HG03108 (cell line): Measurements from ENCODE around the gene KCNJ5.

Experiments used
- ATAC-seq: cut with Tn5 transposase; IDR thresholded peaks from one replicate; pipeline ENCODE4 v1.9.1; 2021; ENCODE audit warnings: moderate library complexity; ENCODE audit not compliant: unreplicated experiment

KCNJ5 gene

DNA sequence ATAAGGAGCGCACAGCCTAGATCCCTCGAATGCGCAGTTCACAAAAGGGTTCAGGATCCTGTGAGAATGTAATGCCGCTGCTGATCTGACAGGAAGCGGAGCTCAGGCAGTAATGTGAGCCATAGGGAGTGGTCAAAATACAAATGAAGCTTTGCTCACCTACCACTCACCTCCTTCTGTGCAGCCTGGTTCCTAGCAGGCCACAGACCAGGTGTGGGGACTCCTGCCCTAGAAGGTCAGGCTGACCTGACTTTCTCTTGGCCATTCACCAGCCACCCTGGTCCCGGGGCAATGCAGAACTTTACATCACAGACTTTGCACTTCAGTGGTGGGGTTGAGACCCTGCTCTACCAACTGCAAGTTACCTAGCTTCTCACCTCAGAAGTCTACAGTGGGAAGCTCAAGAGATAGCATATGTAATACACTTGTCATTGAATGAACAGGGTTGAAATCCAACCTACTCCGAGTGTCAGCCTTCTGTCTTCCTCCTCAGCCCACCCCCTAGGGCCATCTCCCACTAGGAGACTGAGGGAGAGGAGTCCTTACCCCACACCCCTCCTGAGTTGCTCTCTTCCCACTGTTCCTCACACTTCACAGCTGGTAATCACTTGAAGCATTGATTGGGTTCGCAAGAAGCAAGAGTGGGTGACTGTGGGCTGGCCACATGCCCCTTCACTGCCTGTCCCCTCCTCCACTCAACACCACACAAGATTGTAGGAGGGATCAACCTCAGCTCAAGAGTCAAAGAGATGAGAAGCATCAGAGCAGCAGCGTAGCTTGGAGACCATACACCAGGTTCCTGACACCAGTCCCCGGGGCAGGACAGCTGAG, 22.1 kb upstream of the KCNJ5 start:
- ATAC-seq = no peak

DNA sequence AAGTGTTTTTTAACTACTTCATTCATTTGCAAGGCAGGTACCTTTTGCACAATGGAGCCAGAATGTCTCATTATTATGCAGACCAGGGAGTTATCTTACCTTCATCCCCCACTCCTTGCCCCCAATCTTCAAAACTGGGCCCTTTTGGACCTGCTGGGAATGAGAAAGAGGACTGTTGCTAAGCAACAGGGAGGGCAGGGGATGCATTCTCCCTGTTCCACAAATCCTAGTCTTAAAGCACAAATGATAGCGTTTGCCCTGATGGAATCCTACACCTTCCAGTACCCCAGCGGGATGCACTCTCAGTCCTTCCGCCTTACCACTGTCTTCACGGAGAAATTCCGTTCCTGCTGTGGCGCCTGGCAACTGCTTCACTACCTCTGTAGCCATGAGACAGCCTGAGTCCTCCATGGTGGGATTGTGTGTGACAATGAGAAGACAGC, 20.0 kb upstream of the KCNJ5 start:
- ATAC-seq = no peak

DNA sequence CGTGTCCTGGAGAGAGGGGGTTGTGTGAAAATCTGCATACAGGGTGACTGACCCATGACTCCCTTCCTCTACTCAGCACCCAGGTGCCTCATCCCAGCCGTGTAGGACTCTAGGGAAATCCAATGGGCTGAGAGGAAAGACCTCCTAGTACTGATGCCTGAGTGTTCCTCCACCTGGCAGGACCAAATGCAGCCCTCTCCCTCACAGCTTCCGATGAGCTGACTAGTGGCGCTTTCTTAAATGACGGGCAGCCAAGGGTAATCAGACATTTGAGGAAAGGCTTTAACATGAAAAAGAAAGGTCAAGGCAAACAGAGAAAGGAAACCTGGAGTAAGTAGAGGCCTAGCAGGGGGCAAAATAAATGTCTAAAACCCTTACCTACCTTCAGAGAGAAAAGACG, 19.1 kb upstream of the KCNJ5 start:
- ATAC-seq = no peak

DNA sequence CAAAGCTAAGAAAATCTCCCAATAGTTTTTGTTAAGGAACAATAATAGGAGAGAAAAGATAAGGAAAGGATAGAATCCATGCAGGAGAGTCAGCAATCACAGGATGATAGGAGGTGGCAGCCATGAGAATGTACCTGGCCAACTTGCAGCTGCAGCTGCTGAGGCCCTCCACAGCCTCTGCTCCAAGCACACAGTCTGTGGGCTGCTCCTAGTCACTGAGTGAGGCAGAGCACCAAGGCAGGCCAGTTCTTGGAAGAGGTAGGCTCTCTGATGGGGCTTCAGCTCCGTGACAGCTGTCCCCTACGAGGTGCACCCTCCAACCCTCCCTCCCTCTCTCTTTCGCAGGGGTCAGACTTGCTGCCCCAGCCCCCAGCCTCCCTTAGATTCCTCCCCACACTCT, 18.6 kb upstream of the KCNJ5 start:
- no peak for ATAC-seq

DNA sequence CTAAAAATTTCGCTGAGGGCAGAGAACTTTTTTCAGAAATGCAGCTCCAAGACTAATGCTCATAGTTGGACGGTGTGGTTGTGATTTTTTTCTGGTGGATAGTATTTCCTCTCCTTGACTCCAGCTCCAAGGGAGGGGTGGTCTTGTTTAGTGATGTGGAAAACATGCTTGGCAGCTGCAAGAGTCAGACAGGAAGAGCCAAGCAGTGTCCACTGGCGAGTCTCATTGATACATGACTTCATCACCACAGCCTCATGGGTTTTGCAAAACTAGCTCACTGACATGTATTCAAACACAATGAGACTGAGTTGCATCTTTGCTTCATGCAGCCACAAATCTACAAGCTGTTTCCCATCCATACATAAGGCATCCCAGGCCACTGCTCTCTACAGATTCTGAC, 16.7 kb upstream of the KCNJ5 start:
- no peak for ATAC-seq

DNA sequence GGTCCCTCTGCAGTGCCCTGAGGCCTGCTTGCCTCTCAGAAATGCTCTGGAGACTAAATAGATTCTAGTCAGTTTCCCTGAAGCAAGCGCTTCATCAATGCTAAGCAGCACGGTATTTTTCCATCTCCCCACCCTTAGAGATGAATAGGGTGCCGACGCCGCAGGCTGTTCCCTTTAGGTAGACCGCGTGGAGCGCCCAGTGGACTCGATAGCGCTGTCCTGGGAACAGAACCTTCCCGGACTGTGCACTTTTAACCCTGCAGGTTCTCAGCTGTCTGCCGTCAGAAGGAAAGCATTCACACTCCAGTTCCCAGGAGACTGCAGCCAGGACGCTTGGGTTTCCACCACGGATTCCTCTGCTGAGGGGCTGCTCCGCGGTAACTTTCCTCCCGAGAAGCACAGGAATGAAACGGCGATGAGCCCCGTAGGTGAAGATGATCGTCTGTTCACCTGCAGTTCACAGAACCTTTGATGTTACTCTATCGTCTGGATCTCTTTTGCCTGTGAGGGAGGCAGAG, 15.0 kb upstream of the KCNJ5 start:
- ATAC-seq = no peak

DNA sequence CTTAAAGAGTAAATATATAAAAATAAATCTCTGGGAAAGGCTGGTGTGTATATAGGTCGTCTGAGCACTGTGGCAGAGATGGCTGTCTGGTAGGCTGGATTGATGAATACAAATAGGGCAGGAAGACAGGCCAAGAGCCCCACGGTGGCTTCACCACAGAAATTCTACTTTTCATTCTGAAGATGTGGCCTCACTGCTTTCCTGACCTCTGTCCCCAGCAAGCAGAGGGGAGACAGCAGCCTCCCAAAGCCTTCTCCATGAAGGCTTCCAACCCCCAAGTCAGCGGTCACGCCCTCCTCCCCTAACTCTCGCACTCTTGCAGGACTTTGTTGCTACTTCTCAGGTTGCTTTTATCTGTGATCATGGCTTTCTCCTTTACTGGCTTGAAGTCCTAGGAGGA, 13.4 kb upstream of the KCNJ5 start:
- no peak for ATAC-seq

DNA sequence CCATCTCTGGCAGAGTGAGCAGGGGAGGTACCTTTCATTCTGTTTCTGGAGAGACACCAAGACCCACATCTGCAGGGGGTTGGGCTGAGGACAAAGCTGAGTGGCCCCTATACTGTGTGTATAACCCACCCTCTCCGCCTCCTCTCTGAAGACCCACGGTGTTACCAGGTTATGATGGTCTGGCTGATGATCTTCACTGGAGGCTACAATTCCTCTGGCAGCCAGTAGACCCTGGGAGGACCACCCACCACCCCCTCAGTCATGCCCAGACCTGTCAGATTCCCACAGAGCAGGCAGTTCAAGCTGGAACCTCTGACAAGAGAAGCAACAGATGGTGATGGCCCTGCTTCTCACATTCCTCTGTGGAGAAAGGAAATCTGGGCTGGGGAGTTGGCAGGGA, 12.7 kb upstream of the KCNJ5 start:
- ATAC-seq = no peak

DNA sequence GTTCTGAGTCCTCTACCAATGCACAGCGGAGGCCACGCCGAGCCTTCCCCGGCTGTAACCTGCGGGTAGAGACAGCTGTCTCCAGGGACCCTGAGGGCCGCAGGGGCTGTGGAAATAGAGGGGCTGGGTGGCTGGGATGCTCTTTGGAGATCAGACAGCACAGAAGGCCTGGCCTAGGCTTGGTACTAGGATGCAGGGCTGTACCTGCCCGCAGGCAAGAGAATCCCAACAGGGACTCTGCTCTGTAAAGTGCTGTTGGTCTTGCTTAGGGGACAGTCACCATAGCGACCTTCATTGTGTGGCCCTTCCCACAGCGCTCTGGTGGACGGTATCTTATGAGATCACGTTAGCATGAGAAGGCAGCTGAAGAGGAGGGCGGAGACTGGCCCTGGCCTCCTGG, 11.3 kb upstream of the KCNJ5 start:
- no peak for ATAC-seq

DNA sequence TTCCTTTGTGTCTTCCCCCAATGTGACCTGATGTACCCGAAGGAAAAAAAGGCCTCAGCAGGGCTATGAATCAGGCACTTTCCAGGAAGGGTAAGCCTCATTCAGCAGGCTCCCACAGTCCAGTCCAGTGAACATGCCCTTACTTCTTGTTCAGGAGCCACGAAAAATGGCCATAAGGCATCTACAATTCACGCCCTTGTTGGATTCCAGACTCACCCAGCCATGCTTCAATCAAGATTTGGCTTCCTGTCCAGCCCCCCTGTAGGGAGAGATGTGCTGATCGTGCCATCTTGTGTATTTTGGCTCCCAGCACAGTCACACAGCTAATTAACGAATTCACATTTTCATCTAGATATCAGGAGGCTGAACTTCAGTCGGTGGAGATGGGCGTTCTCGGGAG, 9.9 kb upstream of the KCNJ5 start:
- ATAC-seq = no peak

DNA sequence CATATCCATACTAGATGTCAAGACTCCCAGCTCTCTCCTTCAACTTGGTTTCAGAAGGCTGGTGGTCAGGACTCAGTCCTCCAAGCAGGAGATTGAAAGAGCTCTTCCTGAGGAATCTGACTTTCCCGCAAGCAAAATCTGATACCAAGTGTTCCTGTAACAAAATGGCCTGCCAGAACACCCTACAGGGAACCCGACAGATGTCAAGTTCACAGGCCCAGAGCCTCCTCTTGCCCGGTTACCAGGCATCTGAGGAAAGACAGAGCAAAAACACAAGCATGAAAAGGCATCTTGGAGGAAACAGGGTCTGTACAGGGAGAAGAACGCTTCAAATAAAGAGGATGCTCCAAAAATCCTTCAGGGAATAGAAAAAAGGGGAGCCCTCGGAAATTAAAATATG, 8.7 kb upstream of the KCNJ5 start:
- no peak for ATAC-seq

DNA sequence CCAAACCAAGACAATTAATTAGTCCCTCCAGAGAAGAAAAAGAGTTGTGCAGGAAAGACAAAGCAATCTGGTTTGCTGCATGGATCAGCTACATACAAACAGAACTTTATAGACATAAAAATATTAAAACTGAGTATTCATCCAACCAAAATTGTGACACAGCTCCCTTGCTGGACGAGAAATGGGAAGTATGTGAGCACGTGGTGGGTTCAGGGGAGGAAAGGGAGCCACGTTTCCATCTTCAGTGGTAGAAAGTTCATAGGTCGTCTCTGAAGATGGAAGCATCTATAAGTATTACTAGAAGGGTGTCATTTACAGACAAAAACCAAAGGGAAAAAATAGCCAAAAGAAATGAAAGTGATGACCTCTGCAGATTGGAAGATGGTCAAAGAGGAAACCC, 7.1 kb upstream of the KCNJ5 start:
- no peak for ATAC-seq

DNA sequence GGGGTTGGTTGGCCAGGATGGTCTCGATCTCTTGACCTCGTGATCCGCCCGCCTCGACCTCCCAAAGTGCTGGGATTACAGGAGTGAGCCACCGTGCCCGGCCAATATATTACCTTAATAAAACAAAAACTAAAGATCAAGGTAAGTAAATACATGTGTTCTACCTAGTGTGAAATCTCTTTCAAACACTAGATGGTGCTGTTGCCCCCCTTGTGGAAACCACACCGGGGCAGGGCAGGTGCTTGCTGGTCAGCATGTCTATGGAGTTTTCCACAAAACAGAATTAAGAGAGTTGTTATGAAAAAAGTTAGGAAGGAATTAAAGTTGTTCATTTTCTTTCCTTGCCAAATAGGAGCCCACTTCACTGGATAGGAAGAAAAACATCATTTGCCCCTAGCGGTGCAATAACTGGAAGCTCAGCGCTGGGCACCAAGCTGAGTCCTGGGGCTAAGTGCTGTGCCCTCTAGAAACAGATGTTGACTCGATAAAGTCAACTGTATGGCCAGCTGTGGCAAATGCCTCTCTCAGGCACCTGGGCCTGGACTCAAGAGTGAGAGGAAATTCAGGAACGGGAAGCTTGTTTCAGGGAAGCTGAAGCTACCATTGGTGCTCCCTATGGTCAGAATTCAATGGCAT, 6.3 kb upstream of the KCNJ5 start:
- ATAC-seq = peak; percentile 85

DNA sequence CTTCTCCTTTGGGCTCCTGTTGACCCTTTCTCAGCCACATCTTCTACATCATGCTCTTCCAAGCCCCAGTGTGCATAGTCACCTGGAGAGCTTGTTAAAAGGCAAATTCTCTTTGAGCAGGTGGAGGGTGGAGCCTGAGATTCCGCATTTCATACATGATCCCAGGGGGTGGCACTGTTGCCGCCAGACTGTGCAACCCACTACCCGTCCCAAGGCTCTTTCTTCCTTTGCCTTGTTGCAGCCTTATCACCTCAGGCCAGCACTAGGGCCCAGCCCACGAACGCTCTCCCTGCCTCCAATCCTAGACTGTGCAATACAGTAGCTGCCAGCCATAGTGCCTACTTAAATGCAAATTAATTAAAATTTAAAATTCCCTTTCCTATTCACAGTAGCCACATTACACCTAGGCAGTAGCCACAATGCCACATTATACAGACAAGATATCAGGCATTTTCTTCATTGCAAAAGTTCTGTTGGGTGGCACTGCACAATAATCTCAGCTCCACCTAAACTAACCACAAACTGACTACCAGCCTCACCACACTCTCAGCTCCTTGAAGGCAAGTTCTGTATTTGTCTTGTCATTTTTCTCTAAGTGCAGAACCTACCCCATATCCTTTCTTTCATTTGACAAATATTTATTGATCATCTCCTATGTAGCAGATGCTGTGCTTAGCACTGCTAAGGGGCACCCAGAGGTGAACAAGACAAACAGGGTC, 4.6 kb upstream of the KCNJ5 start:
- no peak for ATAC-seq

DNA sequence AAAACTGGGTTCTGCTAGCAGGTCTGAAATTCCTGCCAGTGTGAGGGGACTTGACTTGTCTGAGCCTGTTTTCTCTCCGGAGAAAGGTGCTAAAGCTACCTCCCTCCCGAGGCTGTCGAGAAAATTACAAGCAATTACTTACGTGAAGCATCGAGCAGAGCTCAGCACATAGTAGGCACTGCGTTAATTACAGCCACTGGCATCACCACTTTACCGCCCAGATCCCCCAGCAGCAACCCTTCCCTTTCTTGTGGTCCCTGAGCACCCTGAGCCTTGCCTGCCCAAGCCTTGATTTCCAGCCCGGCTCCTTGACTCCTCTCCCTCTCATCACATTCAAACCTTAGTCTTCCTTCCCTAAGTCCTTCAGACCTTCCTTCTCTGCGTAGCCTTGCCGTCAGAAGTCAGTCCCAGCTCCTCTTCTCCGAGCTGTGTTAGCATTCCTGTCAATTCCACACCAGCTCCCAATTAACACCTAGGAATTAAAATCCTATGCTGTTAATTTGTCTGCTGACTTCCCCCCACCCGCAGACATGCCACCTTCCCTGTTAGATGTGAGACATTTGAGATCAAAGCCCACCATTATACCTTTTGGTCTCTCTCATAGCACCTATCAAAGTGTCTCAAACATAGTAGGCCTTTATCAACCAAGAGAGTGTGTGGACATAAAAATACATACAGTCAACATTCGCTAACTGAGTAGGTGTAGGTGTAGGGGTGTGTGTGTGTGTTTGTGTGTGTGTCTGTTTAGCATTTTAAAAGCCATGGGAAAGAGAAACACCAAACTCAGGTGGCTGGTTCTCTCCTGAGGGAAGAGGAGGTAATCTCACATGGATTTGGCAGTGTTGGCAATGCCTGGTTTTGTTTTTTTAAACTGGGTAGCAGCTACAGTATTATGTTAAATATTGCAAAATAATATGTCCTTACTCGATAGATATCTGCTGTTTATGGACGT, 2.8 kb upstream of the KCNJ5 start:
- ATAC-seq = no peak

DNA sequence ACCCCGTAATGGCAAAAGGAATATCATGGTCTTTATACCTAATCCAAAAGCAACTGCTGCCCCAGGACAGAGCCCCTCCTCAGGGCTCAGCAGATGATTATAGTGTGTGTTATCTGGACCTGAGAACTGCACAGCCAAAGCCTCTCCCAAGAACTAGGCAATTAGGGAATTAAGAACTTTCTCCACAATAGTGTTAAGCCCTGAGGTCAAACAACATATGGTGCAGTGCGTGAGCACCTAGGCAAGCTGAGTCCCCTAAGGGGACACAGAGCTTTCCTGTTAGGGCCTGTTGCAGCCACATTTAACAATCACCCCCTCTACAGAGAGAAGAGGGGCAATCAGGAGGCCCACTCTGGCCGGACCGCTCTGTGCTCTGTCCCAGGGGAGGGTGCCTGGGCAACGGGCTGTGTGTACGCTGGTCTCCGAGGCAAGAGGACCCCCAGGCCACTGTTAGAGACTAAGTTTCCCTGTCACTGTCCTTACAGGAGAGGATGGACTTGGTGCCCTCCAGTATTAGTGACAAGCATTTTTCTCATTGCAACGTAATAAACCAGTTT, 1.4 kb upstream of the KCNJ5 start:
- no peak for ATAC-seq

DNA sequence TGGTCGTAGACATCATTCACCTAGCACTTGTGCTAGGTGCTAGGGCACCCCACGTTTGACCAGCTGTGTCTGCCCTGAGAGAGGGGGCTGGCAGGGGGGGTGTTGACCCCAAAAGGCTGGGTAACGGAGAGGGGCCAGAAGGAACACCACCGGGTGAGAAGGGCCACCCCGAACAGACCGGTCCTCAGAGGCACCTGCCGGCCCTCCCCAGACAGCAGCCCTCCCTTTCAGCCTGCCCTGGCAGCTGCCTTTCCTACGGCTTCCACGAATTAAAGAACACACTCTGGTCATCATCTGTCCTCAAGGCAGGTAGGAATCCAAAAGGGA, 977 bp upstream of the KCNJ5 start:
- no peak for ATAC-seq

DNA sequence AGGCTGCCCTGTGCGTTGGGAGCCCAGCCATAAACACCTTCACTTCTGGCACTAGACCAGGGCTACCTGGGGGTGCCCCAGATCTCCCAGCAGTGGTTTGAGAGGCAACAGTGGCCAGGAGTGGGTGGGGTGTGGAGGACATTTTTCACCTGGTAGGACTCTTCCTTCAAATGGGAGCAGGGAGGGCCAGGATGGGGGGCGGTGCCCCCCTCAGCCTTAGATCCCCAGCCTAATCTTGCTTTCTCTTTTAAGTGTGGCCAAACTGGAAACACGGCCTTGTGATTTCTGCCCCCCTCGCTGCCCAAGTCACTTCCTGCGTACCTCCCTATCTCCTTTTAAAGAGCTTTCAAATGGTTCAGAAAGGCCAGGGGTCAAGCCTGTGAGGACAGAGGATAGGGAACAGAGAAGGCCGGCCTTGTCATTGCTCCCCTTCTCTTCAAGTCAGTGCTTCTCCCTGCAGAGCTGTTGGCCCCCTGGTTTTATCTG, 800 bp downstream of the KCNJ5 start:
- ATAC-seq = no peak

DNA sequence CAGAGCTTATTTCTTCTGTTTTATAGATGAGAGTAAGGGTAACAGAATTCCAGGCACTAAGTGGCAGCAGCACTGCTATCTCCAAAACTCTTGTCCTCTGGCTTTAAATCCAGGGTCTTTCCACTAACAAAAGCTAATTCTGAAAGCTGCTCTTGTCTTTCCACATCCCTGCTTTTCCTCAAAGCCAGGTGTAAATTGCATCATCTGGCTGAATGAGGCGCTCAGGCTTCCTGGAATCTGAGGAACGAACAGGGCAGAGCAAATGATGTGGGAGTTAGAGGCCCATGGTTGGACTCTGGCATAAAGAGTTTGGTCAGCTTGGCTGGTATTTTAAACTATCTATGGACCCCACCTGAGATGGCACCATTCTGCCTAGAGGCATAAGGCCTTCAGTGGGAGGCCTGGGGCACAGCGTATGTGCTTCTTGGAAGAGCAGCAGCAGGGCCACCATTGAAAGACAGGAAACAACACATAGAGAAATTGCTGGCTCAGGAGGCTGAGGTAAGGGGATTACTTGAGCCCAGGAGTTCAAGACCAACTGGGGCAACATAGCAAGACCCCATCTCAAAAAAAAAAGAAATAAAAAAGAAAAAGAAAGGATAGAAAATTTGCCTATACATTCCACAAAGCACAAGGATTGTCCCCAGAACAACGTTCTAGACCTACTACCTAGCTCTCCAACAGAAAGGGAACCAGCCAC, 1.9 kb downstream of the KCNJ5 start:
- ATAC-seq = no peak
